IPS-15b (cell line): Measurements from ENCODE around the gene NTPCR.

Source experiments
- H3K27me3 ChIP-seq: one replicate; pipeline ENCODE4 v1.6.1; 2013; ENCODE audit warnings: low read length; ENCODE audit not compliant: control insufficient read depth, insufficient read depth
- H3K36me3 ChIP-seq: one replicate; pipeline ENCODE4 v1.6.1; 2013; ENCODE audit warnings: low read length; ENCODE audit not compliant: control insufficient read depth, insufficient read depth
- H3K4me1 ChIP-seq: one replicate; pipeline ENCODE4 v1.6.1; 2013; ENCODE audit warnings: mild to moderate bottlenecking, low read length; ENCODE audit not compliant: control insufficient read depth, insufficient read depth
- H3K4me3 ChIP-seq: one replicate; pipeline ENCODE4 v1.5.1; 2013; ENCODE audit warnings: low read depth, low read length
- H3K9ac ChIP-seq: one replicate; pipeline ENCODE4 v1.6.1; 2013; ENCODE audit warnings: low read depth, mild to moderate bottlenecking, low read length
- H3K9me3 ChIP-seq: one replicate; pipeline ENCODE4 v1.6.1; 2013; ENCODE audit warnings: mild to moderate bottlenecking, low read length; ENCODE audit not compliant: control insufficient read depth, insufficient read depth

NTPCR gene

DNA sequence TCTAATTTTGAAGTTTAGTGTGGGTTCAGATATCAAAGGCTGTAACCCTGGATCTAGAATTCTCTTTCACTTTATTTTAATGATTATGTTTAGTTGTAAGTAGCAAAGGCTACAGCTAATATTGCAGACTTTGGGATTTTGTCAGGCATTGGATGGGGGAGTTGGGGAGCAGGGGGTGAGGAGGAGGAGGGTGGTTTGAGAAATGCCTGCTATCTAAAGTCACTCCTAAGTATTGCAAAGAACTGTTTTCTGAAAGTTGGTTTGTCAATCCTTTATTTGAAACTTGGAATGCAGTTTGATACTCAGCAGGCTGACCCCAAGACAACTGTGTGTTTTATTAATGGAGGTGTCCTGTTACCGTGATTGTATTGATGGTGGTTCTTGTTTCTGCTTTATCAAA, 1.2 kb downstream of the NTPCR start:
- Histone ChIP-seq H3K9ac (no peak overlapping the region), H3K4me3 (peak overlapping the region; percentile 72), H3K4me1 (no peaks in the 10 kb centered on the region), H3K9me3 (no peaks in the 10 kb centered on the region), H3K27me3 (no peaks in the 10 kb centered on the region), H3K36me3 (no peaks in the 10 kb centered on the region)

GRCh38 chr1:232952514-232953499, 2.4 kb downstream of the NTPCR start:
- H3K9me3 ChIP-seq, result no peaks in the 10 kb centered on the region
- H3K9ac ChIP-seq, result no peak overlapping the region
- no peak overlapping the region for H3K4me3 ChIP-seq
- no peaks in the 10 kb centered on the region for H3K36me3 ChIP-seq
- no peaks in the 10 kb centered on the region for H3K4me1 ChIP-seq
- H3K27me3 ChIP-seq, result no peaks in the 10 kb centered on the region

DNA sequence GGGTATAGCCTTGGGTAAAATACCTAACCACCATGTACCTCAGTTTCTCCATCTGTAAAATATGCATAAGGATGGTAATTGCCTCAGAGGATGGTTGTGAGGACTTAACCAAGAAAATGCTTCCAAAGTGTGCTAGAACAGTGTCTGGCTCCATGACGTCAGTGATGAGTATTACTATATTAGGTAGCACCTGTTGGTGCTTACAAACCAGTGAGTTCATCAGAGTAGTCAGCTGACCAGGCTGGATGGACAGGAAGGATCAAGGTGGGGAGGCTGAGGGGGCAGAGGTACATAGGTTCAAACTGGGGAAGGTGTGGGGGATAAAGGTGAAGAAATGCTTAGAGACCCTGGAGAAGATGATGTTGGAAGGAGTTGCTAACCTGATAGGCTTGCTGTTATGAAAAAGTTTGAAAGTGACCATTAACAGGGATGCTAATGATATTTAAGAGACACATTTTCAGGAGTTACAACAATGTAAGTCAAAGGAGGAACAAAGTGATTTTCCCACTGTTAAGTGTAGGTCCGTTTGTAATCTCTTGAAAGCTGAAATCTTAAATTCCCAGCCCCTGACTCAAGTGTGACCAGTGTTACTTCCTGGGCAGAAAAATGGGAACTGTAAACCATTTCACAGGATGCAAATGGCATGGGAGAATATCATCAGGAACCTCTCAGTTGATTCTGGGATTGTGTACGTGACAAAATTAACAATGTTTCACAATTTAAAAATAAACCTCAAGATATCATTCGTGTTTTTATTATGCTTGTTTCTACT, 4.4 kb downstream of the NTPCR start:
- no peak overlapping the region for H3K9ac ChIP-seq
- H3K36me3 ChIP-seq, result no peaks in the 10 kb centered on the region
- H3K27me3 ChIP-seq, result no peaks in the 10 kb centered on the region
- no peak overlapping the region for H3K4me3 ChIP-seq
- no peaks in the 10 kb centered on the region for H3K9me3 ChIP-seq
- no peaks in the 10 kb centered on the region for H3K4me1 ChIP-seq

DNA sequence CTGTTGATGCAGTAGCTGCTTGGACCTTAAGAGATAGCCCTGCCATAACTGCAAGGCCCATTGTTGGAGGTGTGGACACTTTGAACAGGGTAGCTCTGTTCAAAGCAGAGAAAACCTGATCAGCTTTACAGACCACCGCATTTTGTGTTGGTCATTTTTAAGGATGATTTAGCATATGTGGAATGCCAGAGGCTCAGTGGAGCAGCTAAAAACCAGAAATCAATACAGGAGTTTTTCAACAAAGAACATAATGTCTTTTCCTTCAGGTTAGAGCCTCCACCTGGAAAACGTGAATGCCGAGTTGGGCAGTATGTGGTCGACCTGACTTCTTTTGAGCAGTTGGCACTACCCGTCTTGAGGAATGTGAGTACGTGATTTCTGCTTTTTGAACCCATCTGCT, 5.7 kb downstream of the NTPCR start:
- no peaks in the 10 kb centered on the region for H3K27me3 ChIP-seq
- H3K9ac ChIP-seq, result no peak overlapping the region
- H3K4me3 ChIP-seq, result no peak overlapping the region
- H3K36me3 ChIP-seq, result no peaks in the 10 kb centered on the region
- H3K9me3 ChIP-seq, result no peaks in the 10 kb centered on the region
- no peaks in the 10 kb centered on the region for H3K4me1 ChIP-seq

GRCh38 chr1:232958067-232958466, 7.7 kb downstream of the NTPCR start:
- Histone ChIP-seq H3K9me3 (no peaks in the 10 kb centered on the region), H3K27me3 (no peaks in the 10 kb centered on the region)

GRCh38 chr1:232962761-232963745, 12.6 kb downstream of the NTPCR start:
- Histone ChIP-seq H3K9me3 (no peaks in the 10 kb centered on the region), H3K36me3 (no peaks in the 10 kb centered on the region), H3K9ac (no peak overlapping the region), H3K4me3 (no peak overlapping the region), H3K4me1 (no peaks in the 10 kb centered on the region), H3K27me3 (no peaks in the 10 kb centered on the region)

More at GRCh38 chr1:232958067-232958466, 7.7 kb downstream of the NTPCR start:
- Histone ChIP-seq H3K4me1 (no peaks in the 10 kb centered on the region), H3K4me3 (no peak overlapping the region), H3K9ac (no peak overlapping the region), H3K36me3 (no peaks in the 10 kb centered on the region)

- no peak overlapping the region for H3K4me3 ChIP-seq
- H3K36me3 ChIP-seq, result no peaks in the 10 kb centered on the region
- H3K27me3 ChIP-seq, result no peaks in the 10 kb centered on the region
- H3K9ac ChIP-seq, result no peak overlapping the region
- H3K4me1 ChIP-seq, result no peaks in the 10 kb centered on the region
- no peaks in the 10 kb centered on the region for H3K9me3 ChIP-seq
These were observed 14.2 kb downstream of the NTPCR start for GRCh38 chr1:232964601-232965000.

- H3K9ac ChIP-seq, result no peak overlapping the region
- no peaks in the 10 kb centered on the region for H3K27me3 ChIP-seq
- no peaks in the 10 kb centered on the region for H3K4me1 ChIP-seq
- no peak overlapping the region for H3K4me3 ChIP-seq
- H3K36me3 ChIP-seq, result no peaks in the 10 kb centered on the region
- no peaks in the 10 kb centered on the region for H3K9me3 ChIP-seq
These were observed 14.9 kb downstream of the NTPCR start for GRCh38 chr1:232965124-232965911.

DNA sequence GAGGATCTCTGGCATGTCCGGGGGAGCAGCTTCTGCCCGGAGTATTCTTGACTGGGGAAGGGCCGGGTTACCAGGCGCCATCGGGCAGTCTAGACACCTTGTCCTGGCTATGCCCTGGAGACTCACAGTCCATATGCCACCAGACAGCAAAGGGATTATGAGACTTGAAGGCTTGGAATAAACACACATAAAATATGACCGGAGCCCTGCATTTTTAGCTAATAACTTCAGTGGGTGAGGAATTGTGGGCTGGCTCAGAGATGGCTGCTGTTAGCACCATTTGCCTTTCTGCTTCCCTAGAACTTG, 15.5 kb downstream of the NTPCR start:
- Histone ChIP-seq H3K4me1 (no peaks in the 10 kb centered on the region), H3K27me3 (no peaks in the 10 kb centered on the region), H3K9me3 (no peaks in the 10 kb centered on the region), H3K36me3 (no peaks in the 10 kb centered on the region), H3K9ac (no peak overlapping the region), H3K4me3 (no peak overlapping the region)

DNA sequence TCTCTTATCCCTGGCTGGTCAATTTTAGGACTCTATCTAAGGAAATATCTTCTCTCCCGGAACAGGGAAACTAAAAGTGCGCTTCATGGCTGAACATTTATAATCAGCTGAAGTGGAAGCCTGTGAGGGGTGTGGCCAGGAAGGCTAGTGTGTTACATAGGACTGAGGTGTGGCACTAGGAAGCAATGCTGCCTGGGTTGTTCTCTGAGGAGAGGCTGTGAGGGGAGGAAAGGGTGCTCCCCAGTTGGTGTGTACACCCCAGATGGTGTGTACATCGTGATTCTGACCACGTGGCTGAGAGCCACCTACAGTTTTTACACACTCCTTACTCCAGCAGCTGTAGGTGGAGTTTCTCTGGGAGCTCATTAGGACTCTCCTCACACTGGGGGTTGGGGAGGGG, 16.3 kb downstream of the NTPCR start:
- no peaks in the 10 kb centered on the region for H3K9me3 ChIP-seq
- H3K27me3 ChIP-seq, result no peaks in the 10 kb centered on the region

GRCh38 chr1:232968391-232968790, 18.0 kb downstream of the NTPCR start:
- Histone ChIP-seq H3K4me3 (no peak overlapping the region), H3K9me3 (no peaks in the 10 kb centered on the region), H3K27me3 (no peaks in the 10 kb centered on the region), H3K4me1 (no peaks in the 10 kb centered on the region), H3K9ac (no peak overlapping the region), H3K36me3 (no peaks in the 10 kb centered on the region)

More for the DNA sequence above, 16.3 kb downstream of the NTPCR start:
- Histone ChIP-seq H3K4me3 (no peak overlapping the region), H3K4me1 (no peaks in the 10 kb centered on the region), H3K9ac (no peak overlapping the region), H3K36me3 (no peaks in the 10 kb centered on the region)
